Body of pancreas (tissue), 4 donors: ENCODE measurements around the gene VRK1.

Source experiments
- CTCF ChIP-seq, 7 experiments: fragments of 450-650 bp in 4 of 7; fragments of 200-600 bp in 3 of 7; sonication (generic) in 3 of 7; IDR thresholded peaks; one replicate each; pipeline ENCODE4 v1.5.1; 2016 to 2019; ENCODE audit warnings: antibody characterized with exemption in 7 of 7
- POLR2A ChIP-seq, 3 donors: fragments of 450-650 bp; IDR thresholded peaks; one replicate each; pipeline ENCODE4 v1.6.1; 2016; ENCODE audit warnings: antibody characterized with exemption in 3 of 3, mild to moderate bottlenecking in 2 of 3

DNA sequence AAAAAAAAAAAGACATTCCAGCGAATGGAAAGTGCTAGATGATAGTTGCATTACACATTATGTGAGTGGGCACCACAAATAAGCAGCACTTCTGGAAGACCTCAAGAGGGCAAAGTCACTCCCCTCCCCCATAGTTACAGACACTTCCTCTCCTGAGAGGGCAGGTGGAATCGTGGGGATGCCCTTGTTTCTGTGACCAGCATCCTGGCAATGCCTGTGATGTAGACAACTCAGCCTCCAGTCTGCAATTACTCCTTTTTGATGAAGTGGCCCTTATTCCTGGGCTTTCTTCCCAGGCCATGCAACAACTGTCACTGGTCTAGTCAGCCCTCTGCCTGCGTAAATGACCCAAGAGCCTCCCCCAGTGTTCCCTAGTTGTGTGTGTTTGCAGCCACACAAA lies 104.8 kb downstream of the VRK1 start:
- no peak for TF ChIP-seq POLR2A (IDR thresholded peaks at IDR 0.05)
- TF ChIP-seq CTCF (IDR thresholded peaks at IDR 0.05) = no peak
